GM12878 (cell line): Measurements from ENCODE around the gene LMTK2. TPM values are rescaled to one million over a fixed set of nuclear protein-coding genes. Genes with fewer than 3 reads are reported as not detected.

Experiments
- ATAC-seq: fragments of 200-7000 bp; cut with Tn5 transposase; 3 replicates; pipeline ENCODE4 v1.9.1; 2020; ENCODE audit warnings: mild to moderate bottlenecking, moderate library complexity
- BruUV-seq: library from RNA; stranded (reverse); fragments of 400-500 nt; replicated peaks from 2 replicates; lab custom pipeline; 2021; lab: Mats Ljungman, UMichigan
- CTCF ChIA-PET: fragments of 300-600 bp; sonication (Branson Sonifier 250); formaldehyde crosslinking; extraction: SDS; loops from one replicate; lab custom pipeline; 2021; ENCODE audit warnings: inconsistent platforms; lab: Yijun Ruan, JAX
- POLR2A ChIA-PET: fragments of 350-600 bp; formaldehyde crosslinking; extraction: SDS; loops from one replicate; lab custom pipeline; 2021; ENCODE audit warnings: inconsistent platforms; lab: Charles Lee
- RAD21 ChIA-PET: fragments of 300-600 bp; sonication (Branson Sonifier 250); formaldehyde crosslinking; loops from one replicate; lab custom pipeline; 2023; ENCODE audit warnings: antibody characterized with exemption; ENCODE audit not compliant: unreplicated experiment; lab: Charles Lee
- SMC1A ChIA-PET: fragments of 300-600 bp; sonication (Branson Sonifier 250); formaldehyde crosslinking; loops from one replicate; lab custom pipeline; 2023; ENCODE audit not compliant: unreplicated experiment, uncharacterized antibody; lab: Charles Lee
- DNase-seq: peaks from one replicate; pipeline ENCODE4 v3.0.0-alpha.2; 2011; ENCODE audit warnings: low read depth, low spot score
- FAIRE-seq: peaks from 3 replicates; lab custom pipeline; 2011; peaks lifted over from hg19 to GRCh38; lab: Jason Lieb, UNC
- H2AFZ ChIP-seq: 2 replicates; pipeline ENCODE4 v1.6.0; 2011; ENCODE audit warnings: low read depth, low read length, control low read depth; ENCODE audit not compliant: control insufficient read depth
- H3K27ac ChIP-seq: 2 replicates; pipeline ENCODE4 v1.5.1; 2011; ENCODE audit warnings: control low read depth; ENCODE audit not compliant: control insufficient read depth, insufficient read depth
- H3K27me3 ChIP-seq, 2 experiments: replicated peaks in 1 of 2; 2 replicates each; pipeline versions ENCODE4 v1.6.0 to v1.6.1; 2011; ENCODE audit warnings: low read length in 1 of 2; ENCODE audit not compliant: control insufficient read depth in 2 of 2, insufficient read depth in 2 of 2
- H3K36me3 ChIP-seq, 2 experiments: 2 replicates each; pipeline ENCODE4 v1.5.1; 2011; ENCODE audit warnings: low read length in 1 of 2; ENCODE audit not compliant: control insufficient read depth in 2 of 2, insufficient read depth in 2 of 2
- H3K4me1 ChIP-seq: 2 replicates; pipeline ENCODE4 v1.6.1; 2011; ENCODE audit warnings: mild to moderate bottlenecking, low read length, moderate library complexity, mixed read lengths; ENCODE audit not compliant: control insufficient read depth, insufficient read depth
- H3K4me2 ChIP-seq: 2 replicates; pipeline ENCODE4 v1.6.0; 2011; ENCODE audit warnings: control low read depth; ENCODE audit not compliant: control insufficient read depth, insufficient read depth
- H3K4me3 ChIP-seq: fragments of 200-600 bp; sonication (generic); 2 replicates; pipeline ENCODE4 v1.5.1; 2016
- H3K79me2 ChIP-seq: 2 replicates; pipeline ENCODE4 v1.6.0; 2011; ENCODE audit warnings: low read length; ENCODE audit not compliant: control insufficient read depth, insufficient read depth
- H3K9ac ChIP-seq: 2 replicates; pipeline ENCODE4 v1.8.0; 2011; ENCODE audit warnings: low read length, control low read depth, mixed read lengths; ENCODE audit not compliant: control insufficient read depth, insufficient read depth
- H3K9me3 ChIP-seq: replicated peaks from 3 replicates; pipeline ENCODE4 v1.5.1; 2011; ENCODE audit warnings: mild to moderate bottlenecking, low read length; ENCODE audit not compliant: control insufficient read depth, insufficient read depth
- H4K20me1 ChIP-seq: 2 replicates; pipeline ENCODE4 v1.6.0; 2011; ENCODE audit not compliant: control insufficient read depth, insufficient read depth
- CREM ChIP-seq: IDR thresholded peaks from 2 replicates; pipeline ENCODE4 v1.6.1; 2014; ENCODE audit warnings: antibody characterized with exemption, low read depth
- MAX ChIP-seq: IDR thresholded peaks from 2 replicates; pipeline ENCODE4 v1.6.1; 2012; ENCODE audit warnings: low read depth, low read length, improper control_type of control experiment
- MYB ChIP-seq: fragments of 150-350 bp; IDR thresholded peaks from 2 replicates; pipeline ENCODE4 v1.6.1; 2014; ENCODE audit warnings: mild to moderate bottlenecking, low read depth, low read length, borderline replicate concordance
- RFX5 ChIP-seq: IDR thresholded peaks from 2 replicates; pipeline ENCODE4 v1.6.1; 2011; ENCODE audit warnings: low read depth, low read length, improper control_type of control experiment
- TCF12 ChIP-seq: IDR thresholded peaks from 2 replicates; pipeline ENCODE4 v1.6.1; 2011; ENCODE audit warnings: low read depth, mild to moderate bottlenecking, low read length
- ZSCAN29 ChIP-seq: fragments of 450-650 bp; IDR thresholded peaks from 2 replicates; pipeline ENCODE4 v1.6.1; 2017; ENCODE audit warnings: mild to moderate bottlenecking, moderate library complexity
- WGBS: methylation state at CpG from one replicate; pipeline ENCODE4 v1.1.6; 2016; ENCODE audit warnings: low lambda C conversion rate; ENCODE audit not compliant: insufficient replicate concordance, insufficient coverage; ENCODE audit errors: missing lambda C conversion rate; 5-methylcytosine and 5-hydroxymethylcytosine counted together
- in situ Hi-C: fragments of 300-500 bp; cut with MboI; formaldehyde crosslinking; loops from 9 replicates; pipeline ENCODE4 v1.14.3; 2018; ENCODE audit warnings: mixed read lengths
- intact Hi-C: fragments of 100-400 bp; cut with micrococcal nuclease; formaldehyde crosslinking; loops from one replicate; pipeline ENCODE4 v1.14.2; 2022; ENCODE audit not compliant: unreplicated experiment
- polyA plus RNA-seq, 11 experiments: library from polyadenylated mRNA; depleted of rRNA in 4 of 11; unstranded in 6 of 11; stranded (reverse) in 5 of 11; fragments of >200 nt; fragmentation: Nextera tagmentation in 4 of 11; fragmentation: Illumina TruSeq in 1 of 11; extraction: Ambion mirVana in 4 of 11; extraction: Trizol in 1 of 11; gene quantifications; 1 replicate in 1 of 11; 2 replicates in 10 of 11; pipeline versions ENCODE4 v1.2.1 to v1.2.3, GENCODE V29; 2011 to 2016; ENCODE audit warnings: inconsistent platforms in 2 of 11, missing spikeins in 2 of 11, low read depth in 1 of 11
- total RNA-seq, 4 experiments: library from RNA; depleted of rRNA in 3 of 4; stranded (reverse); fragments of >200 nt in 3 of 4; fragmentation: Illumina TruSeq in 1 of 4; extraction: Trizol in 1 of 4; gene quantifications; 2 replicates each; pipeline versions ENCODE4 v1.2.1 to v1.2.3, GENCODE V29; 2013 to 2021
- TF ChIP-seq, protein P1 (sequence below): fragments of 450-650 bp; IDR thresholded peaks from 2 replicates; pipeline ENCODE4 v1.6.1; 2017; ENCODE audit warnings: mild to moderate bottlenecking, moderate library complexity

The LMTK2 gene
- total and polyA plus RNA-seq, 10 of the 15 experiments (the other 5 are each of a cell fraction or from before 2014, with no cell fraction given) = 0.68 to 8.7 (median 4.6) TPM

- Histone ChIP-seq H4K20me1 (peaks cover 16% of the 10 kb centered on the region), H3K27me3 (no peaks in the 10 kb centered on the region), H2AFZ (no peak overlapping the region), H3K4me2 (no peak overlapping the region), H3K4me3 (no peak overlapping the region), H3K27ac (no peak overlapping the region), H3K9me3 (no peaks in the 10 kb centered on the region), H3K79me2 (no peaks in the 10 kb centered on the region), H3K9ac (no peak overlapping the region), H3K4me1 (peaks cover 3% of the 10 kb centered on the region; the same call in 1 of the 2 replicates), H3K36me3 (no peaks in the 10 kb centered on the region)
- ChIA-PET POLR2A (interaction anchor here (1.0 kb wide), 1 partner anchor 47 kb away, joined by 5 read pairs; no protein-coding TSS in a partner anchor), RAD21 (no interaction called here), CTCF (interaction anchor here (0.9 to 1.2 kb wide), 2 partner anchors 11 to 42 kb away, joined by 3 to 4 read pairs; no protein-coding TSS in a partner anchor), SMC1A (interaction anchor here (0.9 to 2.3 kb wide), 3 partner anchors 9 to 36 kb away, joined by 3 to 7 read pairs (median 4); no protein-coding TSS in a partner anchor)
- ATAC-seq (no peak), FAIRE-seq (no peak), DNase-seq (no peak)
- in situ Hi-C loops = no loop called here
- no peak for TF ChIP-seq TCF12
- whole genome bisulfite sequencing = 94% methylated on average over 13 of the region's 13 CpGs
- BruUV-seq = no TSS peak
- intact Hi-C loops = no loop called here
These were observed 19.9 kb downstream of the LMTK2 start for GRCh38 chr7:98126311-98127142.

DNA sequence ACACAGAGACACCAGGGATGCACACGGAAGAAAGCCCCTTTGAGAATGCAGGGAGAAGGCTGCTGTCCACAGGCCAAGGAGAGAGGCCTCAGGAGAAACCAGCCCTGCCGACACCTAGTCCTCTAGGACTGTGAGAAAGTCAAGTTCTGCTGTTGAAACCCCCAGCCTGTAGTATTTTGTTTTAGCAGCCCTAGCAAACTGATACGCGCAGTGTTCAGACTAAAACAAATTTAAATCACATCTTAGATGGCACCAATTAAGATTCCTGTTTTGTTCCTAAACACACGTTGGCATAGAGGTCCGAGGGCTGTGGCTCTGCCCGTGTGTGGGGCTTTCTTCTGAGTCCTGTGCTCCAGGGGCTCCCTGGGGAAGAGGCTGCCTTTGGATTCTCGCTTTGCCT lies 21.7 kb downstream of the LMTK2 start:
- Histone ChIP-seq H3K9me3 (no peaks in the 10 kb centered on the region), H2AFZ (no peak overlapping the region), H3K36me3 (no peaks in the 10 kb centered on the region), H3K9ac (no peak overlapping the region), H3K4me3 (no peak overlapping the region), H3K27me3 (no peaks in the 10 kb centered on the region), H3K4me2 (no peak overlapping the region), H3K79me2 (no peaks in the 10 kb centered on the region), H4K20me1 (peaks cover 23% of the 10 kb centered on the region), H3K27ac (no peak overlapping the region), H3K4me1 (peaks cover 19% of the 10 kb centered on the region)
- ChIA-PET RAD21 (no interaction called here), POLR2A (no interaction called here), CTCF (no interaction called here), SMC1A (interaction anchor here (2.3 kb wide), 1 partner anchor 17 kb away, joined by 7 read pairs; no protein-coding TSS in a partner anchor)
- ATAC-seq (no peak), DNase-seq (no peak), FAIRE-seq (no peak)
- no TSS peak for BruUV-seq
- intact Hi-C loops = no loop called here
- in situ Hi-C loops = no loop called here
- WGBS = 98% methylated on average over 8 of the region's 8 CpGs
- no peak for TF ChIP-seq CREM
- no peak for TF ChIP-seq MAX
- TF ChIP-seq ZSCAN29 = no peak
- TF ChIP-seq RFX5 = no peak
- TF ChIP-seq MYB = no peak
- TF ChIP-seq, protein P1, sequence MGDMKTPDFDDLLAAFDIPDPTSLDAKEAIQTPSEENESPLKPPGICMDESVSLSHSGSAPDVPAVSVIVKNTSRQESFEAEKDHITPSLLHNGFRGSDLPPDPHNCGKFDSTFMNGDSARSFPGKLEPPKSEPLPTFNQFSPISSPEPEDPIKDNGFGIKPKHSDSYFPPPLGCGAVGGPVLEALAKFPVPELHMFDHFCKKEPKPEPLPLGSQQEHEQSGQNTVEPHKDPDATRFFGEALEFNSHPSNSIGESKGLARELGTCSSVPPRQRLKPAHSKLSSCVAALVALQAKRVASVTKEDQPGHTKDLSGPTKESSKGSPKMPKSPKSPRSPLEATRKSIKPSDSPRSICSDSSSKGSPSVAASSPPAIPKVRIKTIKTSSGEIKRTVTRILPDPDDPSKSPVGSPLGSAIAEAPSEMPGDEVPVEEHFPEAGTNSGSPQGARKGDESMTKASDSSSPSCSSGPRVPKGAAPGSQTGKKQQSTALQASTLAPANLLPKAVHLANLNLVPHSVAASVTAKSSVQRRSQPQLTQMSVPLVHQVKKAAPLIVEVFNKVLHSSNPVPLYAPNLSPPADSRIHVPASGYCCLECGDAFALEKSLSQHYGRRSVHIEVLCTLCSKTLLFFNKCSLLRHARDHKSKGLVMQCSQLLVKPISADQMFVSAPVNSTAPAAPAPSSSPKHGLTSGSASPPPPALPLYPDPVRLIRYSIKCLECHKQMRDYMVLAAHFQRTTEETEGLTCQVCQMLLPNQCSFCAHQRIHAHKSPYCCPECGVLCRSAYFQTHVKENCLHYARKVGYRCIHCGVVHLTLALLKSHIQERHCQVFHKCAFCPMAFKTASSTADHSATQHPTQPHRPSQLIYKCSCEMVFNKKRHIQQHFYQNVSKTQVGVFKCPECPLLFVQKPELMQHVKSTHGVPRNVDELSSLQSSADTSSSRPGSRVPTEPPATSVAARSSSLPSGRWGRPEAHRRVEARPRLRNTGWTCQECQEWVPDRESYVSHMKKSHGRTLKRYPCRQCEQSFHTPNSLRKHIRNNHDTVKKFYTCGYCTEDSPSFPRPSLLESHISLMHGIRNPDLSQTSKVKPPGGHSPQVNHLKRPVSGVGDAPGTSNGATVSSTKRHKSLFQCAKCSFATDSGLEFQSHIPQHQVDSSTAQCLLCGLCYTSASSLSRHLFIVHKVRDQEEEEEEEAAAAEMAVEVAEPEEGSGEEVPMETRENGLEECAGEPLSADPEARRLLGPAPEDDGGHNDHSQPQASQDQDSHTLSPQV = no peak
